ENCODE results near the gene KLF15. TPM values are rescaled to one million over a fixed set of nuclear protein-coding genes. Genes with fewer than 3 reads are reported as not detected.

KLF15 gene
- total and polyA plus RNA-seq, 2 donors (not counting 1 experiment from before 2014, with no cell fraction given), result 0.10 to 2.2 TPM

- intact Hi-C loops (cut with micrococcal nuclease), result no loop called here
- no peak for TF ChIP-seq CTCF (IDR thresholded peaks at IDR 0.05)
- TF ChIP-seq EZH2 (IDR thresholded peaks at IDR 0.05; ENCODE audit: borderline replicate concordance, insufficient read depth, low read depth, low read length, poor library complexity, severe bottlenecking), result no peak
- ChIA-PET POLR2A (no interaction called here), CTCF (no interaction called here)
- Histone ChIP-seq H3K4me1 (ENCODE audit: control insufficient read depth in 2 of 2, insufficient read depth in 2 of 2, low read length in 2 of 2) (no peaks in the 10 kb centered on the region), H2AFZ (ENCODE audit: insufficient read depth, low read depth, low read length, poor library complexity, severe bottlenecking) (no peak overlapping the region), H3K27me3 (replicated peaks in 1 of 4; ENCODE audit: control extremely low read depth in 1 of 4, control insufficient read depth in 3 of 4, insufficient read depth in 4 of 4, low read length in 3 of 4) (no peaks in the 10 kb centered on the region), H3K9me3 (ENCODE audit: control extremely low read depth in 1 of 3, control insufficient read depth in 2 of 3, insufficient read depth in 1 of 3, low read length in 2 of 3) (no peaks in the 10 kb centered on the region), H3K36me3 (replicated peaks in 1 of 2; ENCODE audit: control extremely low read depth in 1 of 2, control insufficient read depth in 1 of 2, extremely low read depth in 1 of 2, insufficient read depth in 2 of 2, low read length in 1 of 2) (no peaks in the 10 kb centered on the region), H3K4me2 (replicated peaks; ENCODE audit: low read depth, low read length, poor library complexity, severe bottlenecking) (no peak overlapping the region), H3K4me3 (ENCODE audit: control extremely low read depth in 1 of 5, extremely low read depth in 1 of 5, insufficient read depth in 1 of 5, low read depth in 2 of 5, low read length in 4 of 5) (no peak overlapping the region), H4K20me1 (ENCODE audit: control insufficient read depth, insufficient read depth, low read length, poor library complexity, severe bottlenecking) (no peaks in the 10 kb centered on the region), H3K9ac (ENCODE audit: low read length) (no peak overlapping the region), H3K79me2 (ENCODE audit: control insufficient read depth, insufficient read depth, low read length) (no peaks in the 10 kb centered on the region), H3K27ac (ENCODE audit: low read length in 2 of 2) (no peak overlapping the region)
- Mint-ChIP-seq H3K4me1 (no peaks in the 10 kb centered on the region), H3K9me3 (ENCODE audit: insufficient read depth) (no peaks in the 10 kb centered on the region), H3K27ac (no peak overlapping the region), H3K27me3 (peaks cover 16% of the 10 kb centered on the region), H3K4me3 (no peak overlapping the region)
- ATAC-seq (ENCODE audit: low read depth), result no peak
- DNase-seq, result no peak
- WGBS (ENCODE audit: insufficient coverage), result 11% methylated on average over 2 of the region's 3 CpGs
Measured at GRCh38 chr3:126376444-126376843, 19.2 kb upstream of the KLF15 start.

GRCh38 chr3:126375835-126376331 lies 18.7 kb upstream of the KLF15 start:
- no peaks in the 10 kb centered on the region for H3K9me3 Mint-ChIP-seq (ENCODE audit: insufficient read depth)
- Histone ChIP-seq H3K27me3 (replicated peaks in 1 of 4; ENCODE audit: control extremely low read depth in 1 of 4, control insufficient read depth in 3 of 4, insufficient read depth in 4 of 4, low read length in 3 of 4) (no peaks in the 10 kb centered on the region), H3K27ac (ENCODE audit: low read length in 2 of 2) (no peak overlapping the region), H3K79me2 (ENCODE audit: control insufficient read depth, insufficient read depth, low read length) (no peaks in the 10 kb centered on the region), H2AFZ (ENCODE audit: insufficient read depth, low read depth, low read length, poor library complexity, severe bottlenecking) (no peak overlapping the region), H3K4me2 (replicated peaks; ENCODE audit: low read depth, low read length, poor library complexity, severe bottlenecking) (no peak overlapping the region), H3K4me1 (ENCODE audit: control insufficient read depth in 2 of 2, insufficient read depth in 2 of 2, low read length in 2 of 2) (no peaks in the 10 kb centered on the region), H3K36me3 (replicated peaks in 1 of 2; ENCODE audit: control extremely low read depth in 1 of 2, control insufficient read depth in 1 of 2, extremely low read depth in 1 of 2, insufficient read depth in 2 of 2, low read length in 1 of 2) (no peaks in the 10 kb centered on the region), H4K20me1 (ENCODE audit: control insufficient read depth, insufficient read depth, low read length, poor library complexity, severe bottlenecking) (no peaks in the 10 kb centered on the region), H3K9ac (ENCODE audit: low read length) (no peak overlapping the region), H3K9me3 (ENCODE audit: control extremely low read depth in 1 of 3, control insufficient read depth in 2 of 3, insufficient read depth in 1 of 3, low read length in 2 of 3) (peaks cover 0 to 3% (median 0%) of the 10 kb centered on the region in 3 donors), H3K4me3 (ENCODE audit: control extremely low read depth in 1 of 5, extremely low read depth in 1 of 5, insufficient read depth in 1 of 5, low read depth in 2 of 5, low read length in 4 of 5) (no peak overlapping the region)
- H3K27me3 Mint-ChIP-seq, result peaks cover 16% of the 10 kb centered on the region
- intact Hi-C loops (cut with micrococcal nuclease), result no loop called here
- H3K4me3 Mint-ChIP-seq, result no peak overlapping the region
- CTCF ChIA-PET, result no interaction called here
- DNase-seq (no peak), ATAC-seq (ENCODE audit: low read depth) (no peak)
- no peak overlapping the region for H3K27ac Mint-ChIP-seq
- POLR2A ChIA-PET, result no interaction called here
- WGBS (ENCODE audit: insufficient coverage), result 90% methylated on average over 12 of the region's 13 CpGs
- no peaks in the 10 kb centered on the region for H3K4me1 Mint-ChIP-seq
- TF ChIP-seq EZH2 (IDR thresholded peaks at IDR 0.05; ENCODE audit: borderline replicate concordance, insufficient read depth, low read depth, low read length, poor library complexity, severe bottlenecking) (no peak), CTCF (IDR thresholded peaks at IDR 0.05) (no peak)

Data from B cell (primary cell).